ENCODE data around the gene PLXNA3.
"Not testable (repeated sequence)": the region's sequence is repeated elsewhere in the genome, so short reads cannot be mapped to it uniquely, and the experiment has no call there.

The PLXNA3 gene

DNA sequence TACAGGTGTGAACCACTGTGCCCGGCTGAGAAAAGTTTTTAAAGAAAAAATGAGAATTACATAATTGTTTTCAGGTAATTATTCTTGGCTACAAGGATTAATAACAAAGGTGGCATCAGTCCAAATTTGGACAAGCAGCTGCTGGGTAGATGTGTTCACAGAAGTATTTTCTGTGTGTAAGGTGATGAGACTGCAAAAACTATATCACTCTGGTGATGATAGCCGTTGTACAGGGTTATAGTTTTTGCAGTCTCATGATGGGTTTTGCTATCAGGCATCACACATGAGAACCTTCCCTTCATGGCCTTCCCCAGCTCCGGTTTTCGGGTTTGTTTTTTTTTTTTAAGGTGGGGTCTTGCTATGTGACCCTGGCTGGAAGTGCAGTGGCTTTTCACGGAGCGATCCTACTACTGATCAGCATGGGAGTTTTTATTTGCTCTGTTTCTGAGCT, 37.4 kb downstream of the PLXNA3 start:
- DNase-seq, result no peak

DNA sequence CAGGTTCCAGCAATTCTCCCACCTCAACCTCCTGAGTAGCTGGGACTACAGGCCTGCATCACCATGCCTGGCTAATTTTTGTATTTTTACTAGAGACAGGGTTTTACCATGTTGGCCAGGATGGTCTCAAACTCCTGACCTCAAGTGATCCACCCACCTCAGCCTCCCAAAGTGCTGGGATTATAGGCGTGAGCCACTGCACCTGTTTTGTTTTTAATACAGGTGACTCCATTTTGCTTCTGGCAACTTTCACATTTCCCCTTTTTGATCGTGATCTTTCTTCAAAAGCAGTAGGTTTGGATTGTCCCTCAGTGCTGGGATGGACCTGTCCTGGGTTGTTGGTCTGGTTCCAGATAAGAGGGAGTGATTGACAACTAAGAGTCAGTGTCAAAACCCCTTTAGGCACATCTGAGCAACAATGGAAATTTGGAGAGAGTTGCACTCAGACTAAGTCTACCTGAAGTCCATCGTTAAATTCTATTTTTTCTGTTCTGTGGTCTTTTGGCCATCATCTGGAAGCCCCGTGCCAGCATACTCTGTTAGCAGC, 38.6 kb downstream of the PLXNA3 start:
- not testable (repeated sequence) for DNase-seq

DNA sequence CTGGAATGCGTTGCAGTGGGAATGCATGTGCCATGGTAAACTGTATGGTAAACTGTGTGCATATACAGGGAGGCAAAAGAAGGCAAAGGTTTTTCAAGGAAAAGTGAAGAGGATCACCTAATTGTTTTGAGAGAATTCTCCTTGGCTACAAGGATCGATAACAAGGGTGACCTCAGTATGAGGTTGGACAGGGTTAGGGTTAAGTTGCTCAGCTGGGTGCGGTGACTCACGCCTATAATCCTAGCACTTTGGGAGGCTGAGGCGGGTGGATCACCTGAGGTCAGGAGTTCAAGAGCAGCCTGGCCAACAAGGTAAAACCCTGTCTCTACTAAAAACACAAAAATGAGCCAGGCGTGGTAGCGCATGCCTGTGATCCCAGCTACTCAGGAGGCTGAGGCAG, 43.3 kb downstream of the PLXNA3 start:
- not testable (repeated sequence) for DNase-seq

DNA sequence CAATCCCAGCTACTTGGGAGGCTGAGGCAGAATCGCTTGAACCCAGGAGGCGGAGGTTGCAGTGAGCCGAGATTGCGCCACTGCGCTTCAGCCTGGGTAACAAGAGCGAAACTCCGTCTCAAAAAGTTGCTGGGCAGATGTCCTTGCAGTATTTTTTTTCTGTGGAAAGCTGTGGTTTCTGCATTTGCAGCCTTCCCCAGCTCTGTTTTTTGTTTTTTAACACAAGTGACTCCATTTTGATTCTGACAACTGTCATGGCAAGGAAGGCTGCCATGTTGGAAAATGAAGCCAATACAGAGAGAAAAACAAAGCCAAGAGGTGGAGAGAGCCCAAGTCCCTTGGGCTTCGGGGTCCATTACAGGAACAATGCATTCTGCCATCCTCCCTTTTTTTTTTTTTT, 44.0 kb downstream of the PLXNA3 start:
- no peak for DNase-seq

DNA sequence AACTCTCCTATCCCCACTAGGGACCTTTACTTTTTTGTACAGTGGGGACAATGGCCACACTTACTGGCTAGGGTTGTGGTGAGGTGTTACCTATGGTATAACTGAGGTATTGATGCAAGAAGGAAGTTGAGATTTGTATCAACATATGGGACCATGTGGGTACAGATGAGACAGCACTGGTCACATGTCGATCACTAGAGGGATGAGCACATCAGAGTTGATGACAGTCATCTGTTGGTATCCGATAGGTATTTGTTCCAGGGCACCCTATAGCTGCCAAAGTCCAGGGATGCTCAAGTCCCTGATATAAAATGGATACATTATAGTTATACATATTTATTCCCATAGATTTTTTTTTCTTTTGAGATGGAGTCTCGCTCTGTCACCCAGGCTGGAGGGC, 44.9 kb downstream of the PLXNA3 start:
- DNase-seq, result no peak

DNA sequence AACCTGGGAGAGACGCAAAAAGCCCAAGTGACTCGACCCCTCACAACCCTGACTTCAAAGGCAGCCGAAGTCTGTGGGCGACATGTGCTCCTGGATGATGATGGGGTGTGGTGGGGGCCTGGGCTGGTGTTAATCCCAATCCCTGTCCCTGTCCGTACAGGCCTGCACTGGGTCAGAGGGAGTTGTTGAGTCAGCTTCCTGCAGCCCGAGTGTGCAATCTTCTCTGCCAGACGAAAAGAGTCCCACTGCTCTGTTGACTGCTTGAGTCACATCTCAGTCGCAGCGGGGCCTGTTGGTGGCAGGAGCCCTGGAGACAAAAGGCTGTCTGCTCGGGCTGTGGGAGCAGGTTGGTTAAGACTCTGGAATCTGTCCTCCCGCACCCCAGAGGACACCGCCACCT, 47.7 kb downstream of the PLXNA3 start:
- DNase-seq, result no peak

DNA sequence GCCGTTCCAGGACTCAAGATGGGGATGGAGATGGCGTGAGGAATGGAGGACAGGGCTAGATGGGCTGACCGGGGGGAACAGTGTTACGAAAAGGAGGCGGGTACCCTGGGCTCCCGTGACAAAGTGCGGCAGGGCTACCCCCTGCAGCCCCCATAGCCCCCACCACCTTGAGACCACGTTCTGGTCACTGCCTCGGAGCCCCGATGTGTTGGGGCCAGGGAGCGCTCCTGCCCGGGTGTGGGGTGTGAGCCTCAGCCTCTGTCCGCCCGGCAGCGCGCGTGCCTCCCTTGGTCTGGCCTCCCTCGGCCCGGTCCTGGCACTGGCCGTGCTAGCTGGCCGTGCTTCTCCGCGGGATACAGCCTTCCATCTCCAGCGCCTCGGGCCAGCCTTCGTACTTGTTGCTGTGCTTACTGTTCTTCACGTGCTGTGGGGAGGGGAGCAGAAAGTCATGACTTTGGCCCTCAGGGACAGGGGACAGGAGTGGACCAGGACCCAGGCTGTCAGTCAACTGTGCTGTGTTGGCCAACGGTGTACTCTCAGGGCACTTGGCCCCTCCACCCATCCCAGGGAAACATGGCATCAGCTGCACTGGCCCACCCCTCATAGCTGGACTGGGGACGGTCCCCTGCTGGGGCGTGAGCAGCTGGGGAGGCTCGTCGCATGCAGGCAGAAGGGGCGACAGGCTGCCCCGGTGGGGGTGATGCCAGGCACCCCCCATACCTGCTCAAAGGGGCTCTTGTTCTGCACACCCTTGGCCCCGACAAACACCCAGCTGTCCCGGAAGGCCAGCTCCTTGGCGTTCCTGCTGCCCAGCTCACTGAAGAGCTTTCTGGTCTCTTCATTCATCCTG, 48.6 kb downstream of the PLXNA3 start:
- DNase-seq, result peak in 3 of 58 donors; percentile 5 to 9 (median 5)

DNA sequence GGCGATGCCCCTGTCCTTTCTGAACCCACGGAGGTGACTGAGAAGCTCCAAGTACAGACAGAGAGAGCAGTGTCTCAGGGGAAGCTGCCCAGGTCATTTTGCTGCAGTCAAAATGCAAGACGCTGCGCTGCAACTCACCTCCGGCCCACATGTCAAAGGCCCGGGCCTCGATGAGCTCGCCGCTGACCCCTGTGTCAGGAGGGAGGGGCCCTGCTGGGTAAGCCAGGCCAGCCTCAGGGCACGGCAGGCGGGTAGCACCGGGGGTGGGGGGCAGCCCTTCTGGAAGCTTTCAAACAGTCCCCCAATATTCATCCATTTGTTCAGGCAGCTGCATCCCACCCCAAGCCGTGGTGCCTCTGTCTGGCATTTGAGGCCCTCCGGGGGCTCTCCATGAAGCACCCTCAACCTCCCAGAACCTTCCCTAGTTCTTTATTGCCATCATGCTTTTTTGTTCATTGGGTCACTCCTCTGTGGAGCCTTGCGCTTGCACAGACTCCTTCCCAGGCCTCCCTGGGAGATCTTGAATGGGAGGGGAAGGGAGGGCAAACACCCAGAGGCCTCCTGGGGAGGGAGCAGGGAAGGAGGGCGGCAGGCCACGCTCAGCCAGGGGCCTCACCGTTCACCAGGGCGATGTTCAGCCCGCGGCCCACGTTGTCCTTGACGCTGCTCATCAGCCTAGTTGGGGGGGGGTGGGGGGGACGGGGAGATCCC, 49.7 kb downstream of the PLXNA3 start:
- no peak for DNase-seq

DNA sequence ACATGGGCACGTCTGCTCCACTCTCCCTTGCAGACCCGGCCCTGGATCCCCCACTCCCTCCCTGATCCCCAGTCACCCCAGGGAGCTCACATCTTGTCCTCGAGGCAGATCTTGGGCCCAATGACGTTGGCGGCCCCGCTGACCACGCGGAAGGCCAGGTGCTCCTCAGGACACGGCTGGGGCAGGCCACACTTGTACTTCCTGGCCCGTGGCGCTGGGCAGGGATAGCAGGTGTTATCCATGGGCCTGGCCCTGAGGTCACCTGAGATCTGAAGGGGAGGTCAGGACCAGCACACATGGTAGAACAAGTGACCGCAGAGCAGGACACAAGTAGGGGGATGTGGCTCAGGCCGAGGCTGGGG, 50.3 kb downstream of the PLXNA3 start:
- no peak for DNase-seq

DNA sequence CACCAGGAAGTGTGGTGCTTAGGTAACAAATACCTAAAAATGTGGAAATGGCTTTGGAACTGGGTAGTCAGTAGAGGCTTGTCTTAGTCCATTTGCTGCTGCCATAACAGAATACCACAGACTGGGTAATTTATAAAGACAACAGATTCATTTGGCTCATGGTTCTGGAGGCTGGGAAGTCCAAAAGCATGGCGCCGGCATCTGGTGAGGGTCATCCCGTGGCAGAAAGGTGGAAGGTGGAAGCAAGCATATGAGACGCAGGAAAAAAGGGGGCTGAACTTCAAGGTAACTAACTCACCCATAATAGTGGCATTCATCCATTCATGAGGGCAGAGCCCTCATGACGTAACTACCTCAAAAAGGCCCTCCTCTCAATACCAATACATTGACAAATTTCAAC, 51.4 kb downstream of the PLXNA3 start:
- DNase-seq, result no peak

DNA sequence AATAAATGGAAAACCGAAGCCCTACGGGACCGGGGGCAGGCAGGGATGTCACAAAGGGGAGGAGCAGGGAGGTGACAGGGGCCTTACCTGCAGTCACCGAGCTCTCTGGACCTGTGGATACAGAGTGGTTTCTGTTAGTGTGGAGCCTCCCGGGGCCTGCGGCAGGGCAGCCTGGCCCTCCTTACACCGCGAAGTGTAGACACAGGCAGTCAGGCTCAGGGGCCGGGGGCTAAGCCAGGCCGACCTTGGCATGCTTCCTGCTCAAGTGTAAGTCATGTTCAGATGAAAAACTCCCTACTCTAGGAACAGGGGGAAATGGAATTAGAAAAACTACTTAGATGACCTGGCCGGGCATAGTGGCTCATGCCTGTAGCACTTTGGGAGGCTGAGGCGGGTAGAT, 53.7 kb downstream of the PLXNA3 start:
- no peak for DNase-seq

DNA sequence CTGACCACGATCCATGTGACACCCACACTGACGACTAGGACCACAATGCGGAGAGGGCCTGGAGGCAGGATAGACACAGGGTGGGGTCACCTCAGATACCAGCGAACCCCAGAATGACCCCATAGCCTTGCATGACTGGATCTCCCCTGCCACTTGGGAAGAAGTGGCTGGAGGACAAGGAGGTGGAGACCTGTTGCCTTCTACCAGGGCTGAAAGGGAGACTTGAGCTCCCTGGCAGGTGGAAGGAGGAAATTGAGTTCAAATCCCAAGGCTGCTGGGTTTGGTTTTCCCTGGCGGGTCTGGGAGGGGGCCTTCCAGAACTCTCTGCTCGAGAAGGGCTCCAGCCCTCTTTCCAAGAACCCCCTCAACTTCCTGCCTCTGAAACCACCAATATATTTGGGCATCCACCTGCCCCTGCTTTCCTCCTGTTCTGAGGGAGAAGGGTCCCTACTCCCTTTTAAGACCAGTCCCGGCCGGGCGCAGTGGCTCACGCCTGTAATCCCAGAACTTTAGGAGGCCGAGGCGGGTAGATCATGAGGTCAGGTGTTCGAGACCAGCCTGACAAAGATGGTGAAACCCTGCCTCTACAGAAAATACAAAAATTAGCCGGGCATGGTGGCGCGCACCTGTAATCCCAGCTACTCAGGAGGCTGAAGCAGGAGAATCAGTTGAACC, 54.9 kb downstream of the PLXNA3 start:
- no peak for DNase-seq

DNA sequence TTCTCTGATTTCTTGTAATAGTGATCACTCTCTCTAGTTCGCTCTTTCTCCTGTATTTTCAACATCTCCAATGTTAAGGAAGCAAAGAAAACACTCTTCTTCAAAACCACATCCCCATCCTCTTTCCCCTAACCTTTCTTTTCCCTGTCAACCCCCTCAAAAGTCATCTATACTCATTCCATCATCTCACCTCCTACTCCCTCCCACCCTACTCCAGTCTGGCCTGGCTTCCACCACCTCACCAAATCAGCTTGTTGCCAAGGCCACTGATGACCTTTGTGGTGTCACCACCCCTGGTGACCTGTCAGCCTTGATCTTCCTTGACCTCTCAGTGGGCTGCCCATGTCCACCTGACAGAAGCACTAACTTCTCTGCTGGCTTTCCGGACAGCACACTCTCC, 55.6 kb downstream of the PLXNA3 start:
- no peak for DNase-seq

DNA sequence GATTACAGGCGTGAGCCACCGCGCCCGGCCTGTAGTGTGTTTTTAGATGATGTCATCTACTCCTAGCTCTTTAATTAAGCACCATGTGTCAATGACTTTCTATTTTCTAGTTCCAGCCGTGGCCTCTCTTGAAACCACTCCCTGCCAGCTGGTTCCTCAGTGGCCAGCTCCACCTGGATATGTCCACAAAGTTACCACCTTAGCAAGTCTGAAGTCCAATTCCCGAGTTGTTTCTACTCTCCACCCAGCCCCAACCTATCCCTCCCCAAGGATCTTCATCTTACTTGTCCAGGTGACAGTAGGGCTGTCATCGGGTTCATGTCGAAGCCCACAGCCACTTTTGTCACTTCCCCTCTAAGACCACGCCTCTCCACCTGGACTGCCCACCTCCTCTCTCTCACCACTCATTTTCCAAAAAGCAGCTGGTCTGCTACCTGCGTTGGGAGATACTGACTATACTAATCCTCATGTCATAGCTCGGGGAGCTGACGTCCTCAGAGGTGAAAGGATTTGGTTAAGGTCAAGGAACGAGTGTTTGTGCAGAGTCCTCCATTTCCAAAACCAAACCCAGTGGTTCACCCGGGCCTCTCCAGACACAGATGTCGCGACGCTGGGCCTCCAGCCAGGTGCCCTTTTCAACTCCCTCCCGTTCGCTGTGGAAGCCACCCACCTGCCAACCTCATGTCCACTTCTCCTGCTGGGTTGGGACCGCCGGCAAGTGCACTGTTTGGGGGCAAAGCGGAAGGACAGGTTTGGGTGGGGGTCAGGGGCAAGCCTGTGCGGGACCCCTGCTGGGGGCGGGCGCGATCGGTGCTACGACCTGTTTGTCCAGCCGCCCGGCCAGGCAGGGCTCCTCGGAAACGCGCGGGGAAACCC, 57.2 kb downstream of the PLXNA3 start:
- peak in 2 of 58 donors; percentile 9 to 36 for DNase-seq

DNA sequence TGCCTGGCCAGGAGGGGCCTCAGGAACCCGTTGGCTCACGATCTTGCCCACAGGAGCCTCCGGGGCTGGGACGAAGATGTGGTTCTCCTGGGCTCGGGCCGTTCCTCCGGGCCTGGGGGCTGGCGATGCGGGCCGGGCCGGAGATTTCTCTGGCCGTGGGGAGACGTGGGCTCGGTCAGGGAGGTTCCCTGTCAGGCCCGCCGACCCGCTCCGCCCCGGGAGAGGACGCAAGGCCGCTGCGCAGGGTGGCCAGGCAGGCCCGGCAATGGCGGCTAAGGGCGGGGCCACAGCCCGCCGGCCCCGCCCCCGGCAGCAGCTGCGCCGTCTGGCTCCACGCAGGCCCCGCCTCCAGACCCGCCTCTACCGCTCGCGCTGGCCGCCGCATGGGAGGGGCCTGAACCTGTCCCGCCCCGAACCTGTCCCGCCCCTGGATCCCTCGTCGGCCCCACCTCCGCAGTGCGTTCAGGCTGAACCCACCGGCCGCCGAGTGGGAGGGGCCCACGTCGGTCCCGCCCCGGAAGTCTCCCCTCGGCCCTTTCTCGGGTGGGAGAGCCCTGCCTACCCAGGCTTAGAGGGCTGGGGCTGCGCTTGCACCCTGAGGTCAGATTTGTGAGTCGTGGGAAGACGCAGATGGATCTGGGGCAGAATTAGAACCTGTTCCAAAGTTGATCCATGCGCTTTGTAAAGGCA, 58.0 kb downstream of the PLXNA3 start, which contains the start of gene FAM3A:
Gene FAM3A (minus strand): TSS at position 267 of the 690 bp plus-strand sequence. CDS start 460 bp downstream, outside the sequence.
- peak; percentile 13 to 95 (median 88) for DNase-seq

DNA sequence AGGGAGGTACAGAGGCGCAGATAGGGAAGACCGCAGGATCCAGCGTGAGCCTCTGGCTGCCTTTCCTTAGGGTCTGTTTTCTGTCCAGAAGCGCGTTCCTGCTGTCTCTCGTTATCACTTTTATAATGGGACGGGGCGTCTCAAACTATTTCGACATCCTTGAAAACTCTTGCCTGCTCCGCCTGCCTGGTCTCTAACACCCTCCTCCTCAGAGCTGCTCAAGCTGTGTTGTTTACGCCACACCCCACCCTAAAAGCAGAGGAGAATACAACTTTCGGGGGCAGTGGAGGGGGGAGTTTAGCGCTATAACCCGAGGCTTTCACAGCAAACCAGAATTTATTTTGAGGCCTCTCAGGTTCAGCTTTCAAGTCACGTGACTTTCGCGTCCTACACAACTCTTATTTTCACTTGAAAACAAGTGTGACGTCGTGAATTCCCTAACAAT, 58.6 kb downstream of the PLXNA3 start:
- DNase-seq, result peak in 22 of 58 donors; percentile 1 to 63 (median 31)

DNA sequence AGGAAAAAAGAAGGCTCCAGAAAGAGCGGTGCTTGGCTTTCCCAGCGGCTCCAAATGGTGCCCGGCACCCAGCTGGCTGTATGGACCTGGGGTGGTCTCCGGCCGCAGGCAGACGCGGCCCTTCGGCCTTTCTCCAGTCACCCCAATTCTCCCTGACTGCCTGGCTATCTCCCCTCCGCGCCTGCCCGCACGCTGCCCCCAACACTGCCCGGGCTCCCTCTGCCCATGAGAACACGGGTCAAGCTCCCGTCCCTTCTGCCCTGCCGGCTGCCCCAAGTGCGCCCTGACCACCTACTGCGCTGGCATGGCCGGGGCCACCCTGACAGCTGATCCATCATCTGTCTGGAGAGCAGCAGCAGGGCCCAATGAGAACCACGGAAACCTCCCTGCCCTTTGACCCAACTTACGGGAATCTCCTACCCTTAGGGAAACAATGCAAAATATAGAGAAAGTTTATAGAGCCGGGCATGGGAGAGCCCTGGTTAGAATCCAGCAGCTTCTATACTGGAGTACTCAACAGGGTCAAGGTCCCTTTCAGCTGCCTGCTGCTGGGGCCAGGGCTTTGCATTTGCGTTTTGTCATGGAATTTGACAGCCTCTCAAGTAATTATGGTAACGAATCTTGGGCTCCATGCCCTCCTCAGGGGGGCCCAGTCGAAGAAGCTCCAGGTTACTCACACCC, 59.2 kb downstream of the PLXNA3 start:
- peak in 10 of 58 donors; percentile 12 to 51 (median 34) for DNase-seq

DNA sequence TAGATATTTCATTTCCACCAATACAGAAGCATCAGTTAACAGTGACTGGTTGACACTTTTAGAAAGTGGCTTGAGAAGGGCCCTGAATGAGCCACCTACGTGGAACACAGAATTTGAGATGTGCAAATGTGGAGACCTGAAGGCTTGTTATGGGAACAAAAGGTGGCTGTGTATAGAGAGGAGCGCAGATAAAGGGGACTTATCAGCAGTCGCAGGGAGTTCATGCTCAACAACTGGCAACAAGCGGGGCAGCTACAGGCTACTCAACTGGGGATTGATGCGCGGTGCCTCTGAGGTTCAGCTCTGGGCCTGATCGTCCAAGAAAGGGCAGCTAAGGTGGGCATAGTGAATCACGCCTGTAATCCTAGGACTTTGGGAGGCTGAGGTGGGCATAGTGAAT, 61.3 kb downstream of the PLXNA3 start:
- DNase-seq, result no peak
